Skin of body (tissue), 2 donors: ENCODE measurements around the gene JMJD8. TPM values are rescaled to one million over a fixed set of nuclear protein-coding genes. Genes with fewer than 3 reads are reported as not detected.

ENCODE experiments used
- DNase-seq: peaks from one replicate; lab custom pipeline; 2025; lab: John Stamatoyannopoulos, UW
- total RNA-seq: library from RNA; depleted of rRNA; stranded (reverse); fragments of >200 nt; gene quantifications from one replicate; pipeline ENCODE4 v1.2.3, GENCODE V29; 2014

Gene JMJD8
- total RNA-seq, 1 donor from 2014 or later = 18.1 TPM

GRCh38 chr16:677316-678190, 6.6 kb downstream of the JMJD8 start:
- DNase-seq = no peak

GRCh38 chr16:676913-677312, 7.2 kb downstream of the JMJD8 start:
- no peak for DNase-seq

GRCh38 chr16:676565-676902, 7.6 kb downstream of the JMJD8 start:
- no peak for DNase-seq

- DNase-seq = no peak
Measured at GRCh38 chr16:675884-676564, 8.1 kb downstream of the JMJD8 start.

DNA sequence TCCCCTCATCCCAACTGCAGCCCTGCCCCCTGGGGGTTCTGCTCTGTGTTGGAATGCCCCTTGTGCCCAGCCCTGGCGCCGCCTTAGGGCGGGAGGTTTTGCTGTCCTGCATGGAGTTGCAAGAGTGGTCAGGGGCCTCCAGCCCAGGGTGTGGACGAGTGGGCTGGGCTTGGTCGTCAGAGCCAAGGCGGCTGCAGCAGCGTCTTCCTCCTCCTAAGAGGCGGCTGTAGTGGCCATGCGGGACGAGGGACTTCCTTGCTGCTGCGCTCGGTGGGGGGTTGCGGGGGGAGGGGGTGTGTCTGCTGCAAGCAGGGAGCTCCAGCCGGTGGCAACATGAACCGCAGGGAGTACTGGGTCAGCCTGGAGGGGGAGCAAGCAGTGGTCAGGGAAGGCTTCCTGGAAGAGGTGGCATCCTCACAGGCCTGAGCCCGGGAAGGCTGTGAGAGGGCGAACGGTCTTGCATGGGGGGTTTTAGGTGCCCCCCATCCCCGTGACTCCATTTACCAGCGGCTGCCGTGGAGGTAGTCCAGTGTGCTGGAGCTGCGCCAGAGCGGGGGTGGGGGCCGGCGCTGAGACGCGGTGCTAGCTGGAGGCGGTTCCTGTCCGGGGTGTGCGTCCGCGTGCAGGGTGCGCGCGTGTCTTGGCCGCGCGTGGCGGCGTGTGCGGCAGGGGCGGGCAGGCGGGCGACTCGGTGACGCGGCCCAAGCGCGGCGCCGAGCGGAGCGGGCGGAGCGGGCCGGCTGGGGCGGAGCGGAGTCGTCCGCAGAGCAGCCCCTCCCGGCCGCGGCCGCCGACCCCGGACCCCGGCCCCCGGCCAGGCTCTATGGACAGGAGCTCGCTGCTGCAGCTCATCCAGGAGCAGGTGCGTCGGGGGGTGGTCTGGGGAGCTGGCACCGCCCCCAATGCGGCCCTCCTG, 8.9 kb downstream of the JMJD8 start, which contains the start of gene RHBDL1:
TSS of gene RHBDL1 (plus strand) at position 704 of the 916 bp plus-strand sequence. CDS start at position 824, 120 bp downstream.
- no peak for DNase-seq

DNA sequence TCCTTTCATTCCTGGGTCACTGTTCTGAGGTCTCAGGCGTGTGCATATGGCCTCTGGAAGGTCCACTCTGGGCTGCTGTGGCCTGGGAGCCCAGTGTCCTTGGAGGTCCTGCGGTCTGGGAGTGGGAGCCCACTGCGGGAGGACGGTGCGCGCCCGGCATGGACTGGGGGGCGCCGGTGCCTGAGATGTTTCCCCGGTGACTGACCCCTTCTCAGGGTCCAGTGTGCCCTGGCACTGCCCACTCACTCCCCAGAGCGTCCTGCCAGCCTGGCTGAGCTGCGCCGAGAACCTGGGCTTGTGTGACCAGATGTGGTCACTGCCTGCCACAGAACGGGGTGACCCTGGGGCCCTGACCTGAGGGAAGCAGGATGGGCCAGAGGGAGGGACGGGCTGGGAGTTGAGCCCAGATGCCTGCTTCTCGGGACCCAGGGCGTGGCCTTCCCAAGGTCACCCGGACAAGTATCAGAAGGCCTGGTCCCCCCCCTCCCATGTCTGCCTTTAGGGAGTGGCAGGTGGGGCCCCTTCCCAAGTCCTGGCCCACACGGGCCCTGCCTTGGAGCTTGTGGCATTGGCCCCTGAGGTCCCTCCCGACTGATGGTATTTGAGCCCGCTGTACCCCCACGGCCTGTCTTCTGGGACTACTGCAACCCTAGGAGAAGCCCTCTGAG, 9.8 kb downstream of the JMJD8 start:
- DNase-seq = no peak

DNA sequence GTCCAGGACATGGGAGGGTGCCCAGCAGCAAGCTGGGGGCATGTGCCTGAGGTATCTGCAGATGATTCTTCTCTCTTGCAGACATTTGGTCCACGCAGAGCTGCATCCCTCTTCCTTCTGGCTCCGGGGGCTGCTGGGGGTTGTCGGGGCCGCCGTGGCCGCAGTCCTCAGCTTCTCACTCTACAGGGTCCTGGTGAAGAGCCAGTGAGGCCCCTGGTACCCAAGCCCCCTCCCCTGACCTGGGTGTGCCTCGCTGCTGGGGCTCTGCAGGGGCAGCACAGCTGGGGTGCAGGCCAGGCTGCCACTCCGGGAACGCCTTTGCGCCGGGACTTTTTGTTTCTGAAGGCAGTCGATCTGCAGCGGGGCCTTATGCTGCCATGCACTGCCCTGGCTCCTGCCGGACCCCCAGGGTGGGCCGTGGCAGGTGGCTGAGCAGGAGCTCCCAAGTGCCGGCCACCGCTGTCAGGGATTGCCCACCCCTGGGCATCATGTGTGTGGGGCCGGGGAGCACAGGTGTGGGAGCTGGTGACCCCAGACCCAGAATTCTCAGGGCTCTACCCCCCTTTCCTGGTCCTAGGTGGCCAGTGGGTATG, 10.6 kb downstream of the JMJD8 start:
- DNase-seq = no peak

- DNase-seq = no peak
Measured at GRCh38 chr16:672851-673250, 11.3 kb downstream of the JMJD8 start.

GRCh38 chr16:672371-672770, 11.8 kb downstream of the JMJD8 start:
- DNase-seq = no peak

DNA sequence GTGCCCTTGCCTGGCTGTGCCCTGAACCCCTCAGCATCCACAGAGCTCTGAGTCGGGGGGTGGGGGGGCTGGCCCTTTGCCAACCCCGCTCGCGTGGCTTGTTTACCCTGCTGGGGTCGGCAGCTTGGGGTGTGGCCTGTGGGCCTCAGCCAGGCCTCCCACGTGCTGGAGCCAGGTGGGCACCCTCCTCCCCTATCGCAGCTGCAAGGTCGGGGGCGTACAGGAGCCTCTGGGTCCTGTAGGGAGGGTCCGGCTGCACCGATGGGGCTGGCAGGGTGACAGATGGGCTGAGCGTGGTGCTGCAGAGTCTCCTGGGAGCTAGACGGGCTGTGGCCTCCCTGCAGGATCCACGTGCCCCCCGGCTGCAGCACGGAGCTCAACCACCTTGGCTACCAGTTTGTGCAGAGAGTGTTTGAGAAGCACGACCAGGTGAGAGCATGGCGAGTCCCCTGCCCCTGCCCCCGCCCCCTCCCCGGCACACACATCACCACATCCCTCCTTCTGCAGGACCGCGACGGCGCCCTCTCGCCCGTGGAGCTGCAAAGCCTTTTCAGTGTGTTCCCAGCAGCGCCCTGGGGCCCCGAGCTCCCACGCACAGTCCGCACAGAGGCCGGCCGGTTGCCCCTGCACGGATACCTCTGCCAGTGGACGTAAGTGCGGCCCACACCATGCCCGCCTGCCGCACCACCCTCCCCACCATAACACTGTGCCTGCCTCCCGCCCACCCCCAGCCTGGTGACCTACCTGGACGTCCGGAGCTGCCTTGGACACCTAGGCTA, 12.6 kb downstream of the JMJD8 start:
- no peak for DNase-seq

DNA sequence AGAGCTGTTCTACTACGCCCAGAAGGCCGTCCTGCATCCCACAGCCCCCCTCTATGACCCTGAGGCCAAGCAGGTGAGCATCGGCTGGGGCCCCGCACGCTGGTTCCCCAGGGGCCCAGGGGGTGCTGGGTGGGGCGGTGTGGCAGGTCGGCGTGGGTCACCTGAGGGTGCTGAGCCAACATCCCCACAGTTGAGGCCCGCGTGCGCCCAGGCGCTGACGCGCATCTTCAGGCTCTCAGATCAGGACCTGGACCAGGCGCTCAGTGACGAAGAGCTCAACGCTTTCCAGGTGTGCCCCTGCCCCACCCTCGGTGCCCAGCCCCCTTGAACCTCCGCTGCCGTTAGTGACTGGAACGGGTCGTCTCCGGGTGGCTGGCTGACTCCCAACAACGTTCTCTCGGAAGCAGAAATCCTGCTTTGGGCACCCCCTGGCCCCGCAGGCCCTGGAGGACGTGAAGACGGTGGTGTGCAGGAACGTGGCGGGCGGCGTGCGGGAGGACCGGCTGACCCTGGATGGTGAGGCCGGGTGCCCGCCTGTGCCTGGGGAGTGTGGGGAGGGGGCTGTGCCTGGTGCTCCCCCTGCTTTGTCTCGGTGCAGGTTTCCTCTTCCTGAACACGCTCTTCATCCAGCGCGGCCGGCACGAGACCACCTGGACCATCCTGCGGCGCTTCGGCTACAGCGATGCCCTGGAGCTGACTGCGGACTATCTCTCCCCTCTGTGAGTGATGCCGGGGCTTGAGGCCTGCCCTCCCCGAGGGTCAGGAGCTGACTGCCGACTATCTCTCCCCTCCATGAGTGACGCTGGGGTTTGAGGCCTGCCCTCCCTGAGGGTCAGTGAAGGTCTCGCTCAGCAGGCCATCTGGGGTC, 13.4 kb downstream of the JMJD8 start:
- no peak for DNase-seq

DNA sequence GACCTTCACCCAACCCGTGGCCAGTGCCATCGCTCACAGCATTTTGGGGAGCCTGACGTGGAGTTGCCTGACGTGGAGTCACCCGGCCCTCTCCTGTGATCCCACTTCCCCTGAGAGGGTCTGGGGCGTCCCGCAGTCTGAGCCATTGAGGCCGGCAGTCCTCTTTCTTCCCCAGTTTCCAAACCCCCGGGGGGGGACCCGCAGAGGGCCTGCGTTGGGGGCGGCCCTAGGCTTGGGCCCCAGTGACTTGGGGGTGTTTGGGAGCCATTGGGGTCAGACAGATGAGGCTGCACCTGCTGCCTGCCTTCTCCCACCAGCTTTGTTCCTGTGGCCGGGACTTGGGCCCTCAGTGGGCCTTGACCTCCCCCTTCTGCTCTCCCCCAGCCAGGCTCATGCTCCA, 14.5 kb downstream of the JMJD8 start:
- DNase-seq = no peak

- no peak for DNase-seq
Measured at GRCh38 chr16:668519-669171, 15.5 kb downstream of the JMJD8 start.

DNA sequence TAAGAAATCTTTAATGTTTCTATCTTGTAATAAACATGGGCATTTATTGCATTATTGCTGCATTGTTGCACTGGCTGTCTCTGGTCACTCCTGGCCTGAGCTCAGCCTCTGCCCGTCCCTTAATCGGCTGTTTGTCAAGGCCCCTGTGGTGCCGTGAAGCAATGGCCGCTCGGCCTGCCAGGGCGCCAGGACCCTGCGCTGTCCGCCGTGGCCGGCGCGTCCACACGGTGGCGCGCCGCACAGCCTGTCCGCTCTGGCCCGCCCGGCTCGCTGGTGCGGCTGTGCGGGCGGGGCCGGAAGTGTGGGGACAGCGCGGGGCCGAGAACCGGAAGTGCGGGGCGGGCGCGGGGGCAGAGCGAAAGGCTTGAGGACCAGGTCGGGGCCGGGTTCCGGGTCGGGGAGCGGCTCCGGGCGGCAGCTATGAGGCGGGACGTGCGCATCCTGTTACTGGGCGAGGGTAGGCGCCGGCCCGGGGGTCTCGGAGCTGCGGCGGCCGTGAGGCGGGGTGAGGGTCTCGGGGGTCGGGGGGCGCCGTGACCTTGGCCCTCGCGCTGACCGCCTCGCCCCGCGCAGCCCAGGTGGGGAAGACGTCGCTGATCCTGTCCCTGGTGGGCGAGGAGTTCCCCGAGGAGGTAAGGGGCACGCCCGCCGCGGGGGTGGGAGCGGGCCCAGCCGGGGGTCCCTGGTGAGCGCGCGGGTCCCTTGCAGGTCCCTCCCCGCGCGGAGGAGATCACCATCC, 16.2 kb downstream of the JMJD8 start, which contains the start of gene RHOT2:
TSS of gene RHOT2 (plus strand) at position 353 of the 739 bp plus-strand sequence. CDS start at position 421, 68 bp downstream.
- DNase-seq = peak; percentile 74

DNA sequence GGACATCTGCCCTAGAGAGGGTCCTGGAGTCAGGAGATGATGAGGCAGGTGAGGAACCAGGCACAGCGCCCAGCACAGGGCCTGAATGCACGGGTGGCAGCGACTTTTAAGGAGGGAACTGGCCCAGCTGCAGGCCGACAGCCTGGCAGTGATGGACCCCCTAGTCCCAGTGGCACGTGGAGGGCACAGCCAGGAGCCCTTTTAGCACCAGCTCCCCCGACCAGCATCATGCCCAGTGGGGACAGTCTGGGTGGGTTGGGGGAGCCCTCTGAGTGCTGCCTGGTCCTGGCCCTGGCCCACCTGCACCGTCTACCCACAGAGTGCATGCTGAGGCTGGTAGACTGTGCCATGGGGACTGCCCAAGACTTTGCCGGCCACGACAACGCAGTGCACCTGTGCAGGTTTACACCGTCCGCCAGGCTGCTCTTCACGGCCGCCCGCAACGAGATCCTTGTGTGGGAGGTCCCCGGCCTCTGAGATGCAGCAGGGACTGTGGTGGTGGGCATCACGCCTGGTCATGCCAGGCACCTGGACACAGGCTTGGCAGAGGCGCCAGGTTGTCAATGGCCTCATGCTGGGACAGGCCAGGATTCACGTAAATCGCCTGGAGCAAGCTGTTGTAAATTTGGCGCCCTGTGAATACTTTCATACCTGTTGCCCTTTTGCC, 16.9 kb downstream of the JMJD8 start:
- no peak for DNase-seq

DNA sequence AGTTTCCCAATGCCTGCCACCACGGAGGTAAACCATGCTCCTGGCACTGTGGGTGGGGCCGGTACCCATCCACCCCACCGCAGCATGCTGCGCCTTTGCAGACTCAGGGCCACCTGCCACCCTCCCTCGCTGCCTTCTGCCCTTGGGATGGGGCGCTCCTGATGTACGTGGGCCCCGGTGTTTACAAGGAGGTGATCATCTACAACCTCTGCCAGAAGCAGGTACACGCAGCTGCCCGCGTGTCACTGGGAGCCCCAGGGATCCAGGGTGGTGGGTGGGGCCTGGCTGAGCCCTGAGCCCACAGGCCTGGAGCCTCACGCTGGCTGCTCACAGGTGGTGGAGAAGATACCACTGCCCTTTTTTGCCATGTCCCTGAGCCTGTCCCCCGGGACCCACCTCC, 17.6 kb downstream of the JMJD8 start:
- DNase-seq = no peak

DNA sequence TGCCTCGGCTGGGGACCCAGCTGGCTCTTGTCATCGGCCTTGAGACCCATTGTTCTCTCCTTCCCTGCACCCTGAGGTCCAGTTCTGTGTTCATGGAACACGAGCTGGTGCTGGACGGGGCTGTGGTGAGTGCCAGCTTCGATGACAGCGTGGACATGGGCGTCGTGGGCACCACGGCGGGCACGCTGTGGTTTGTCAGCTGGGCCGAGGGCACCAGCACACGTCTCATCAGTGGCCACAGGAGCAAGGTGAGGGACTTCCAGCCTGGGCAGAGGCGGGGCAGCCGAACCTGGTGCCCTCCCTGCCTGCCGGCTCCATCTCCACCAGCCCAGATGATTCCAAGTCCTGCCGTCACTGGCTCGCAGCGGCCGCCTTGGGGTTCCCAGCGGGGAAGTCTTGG, 21.5 kb downstream of the JMJD8 start:
- no peak for DNase-seq
